ENCODE measurements around the gene C19orf25.

DNA sequence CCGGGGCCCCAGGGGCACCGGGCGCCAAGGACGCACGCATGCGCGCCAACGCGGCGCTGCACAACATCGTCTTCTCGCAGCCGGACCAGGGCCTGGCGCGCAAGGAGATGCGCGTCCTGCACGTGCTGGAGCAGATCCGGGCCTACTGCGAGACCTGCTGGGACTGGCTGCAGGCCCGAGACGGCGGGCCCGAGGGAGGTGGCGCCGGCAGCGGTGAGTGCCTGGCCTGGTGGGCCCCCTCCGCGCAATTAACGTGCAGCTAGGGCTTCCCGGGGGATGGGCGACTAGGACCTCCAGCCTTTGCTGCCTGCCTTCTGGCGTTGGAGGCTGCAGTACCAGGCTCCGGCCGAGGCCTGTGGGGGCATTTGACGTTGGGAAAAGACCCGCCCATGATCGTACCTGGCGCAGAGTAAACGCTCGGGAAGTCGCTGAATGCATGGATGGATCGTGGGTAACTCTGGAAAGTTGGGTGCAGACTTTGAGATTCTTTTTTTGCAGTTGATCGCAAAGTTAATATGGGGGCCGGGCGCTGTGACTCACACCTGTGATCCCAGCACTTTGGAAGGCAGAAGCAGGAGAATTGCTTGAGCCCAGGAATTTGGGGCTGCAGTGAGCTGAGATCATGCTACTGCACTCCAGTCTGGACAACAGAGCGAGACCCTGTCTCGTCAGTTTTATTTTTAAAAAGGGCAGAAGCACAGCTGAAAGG is 21.8 kb downstream of the C19orf25 start:
- TF ChIP-seq, protein P1, sequence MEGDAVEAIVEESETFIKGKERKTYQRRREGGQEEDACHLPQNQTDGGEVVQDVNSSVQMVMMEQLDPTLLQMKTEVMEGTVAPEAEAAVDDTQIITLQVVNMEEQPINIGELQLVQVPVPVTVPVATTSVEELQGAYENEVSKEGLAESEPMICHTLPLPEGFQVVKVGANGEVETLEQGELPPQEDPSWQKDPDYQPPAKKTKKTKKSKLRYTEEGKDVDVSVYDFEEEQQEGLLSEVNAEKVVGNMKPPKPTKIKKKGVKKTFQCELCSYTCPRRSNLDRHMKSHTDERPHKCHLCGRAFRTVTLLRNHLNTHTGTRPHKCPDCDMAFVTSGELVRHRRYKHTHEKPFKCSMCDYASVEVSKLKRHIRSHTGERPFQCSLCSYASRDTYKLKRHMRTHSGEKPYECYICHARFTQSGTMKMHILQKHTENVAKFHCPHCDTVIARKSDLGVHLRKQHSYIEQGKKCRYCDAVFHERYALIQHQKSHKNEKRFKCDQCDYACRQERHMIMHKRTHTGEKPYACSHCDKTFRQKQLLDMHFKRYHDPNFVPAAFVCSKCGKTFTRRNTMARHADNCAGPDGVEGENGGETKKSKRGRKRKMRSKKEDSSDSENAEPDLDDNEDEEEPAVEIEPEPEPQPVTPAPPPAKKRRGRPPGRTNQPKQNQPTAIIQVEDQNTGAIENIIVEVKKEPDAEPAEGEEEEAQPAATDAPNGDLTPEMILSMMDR (IDR thresholded peaks at IDR 0.05) = no peak
- TF ChIP-seq POLR2AphosphoS5 (IDR thresholded peaks at IDR 0.05) = no peak

Measured in prostate gland (tissue), 2 donors.